VCaP (cell line): ENCODE measurements around the gene PTPN1.
A peak's percentile ranks its signal among the peaks of the same experiment; 100 is the strongest.
"Not testable (repeated sequence)": the region's sequence is repeated elsewhere in the genome, so short reads cannot be mapped to it uniquely, and the experiment has no call there.

ENCODE experiments used
- H3K27ac ChIP-seq: fragments of 450-650 bp; 2 replicates; pipeline ENCODE4 v1.5.1; 2017
- TF ChIP-seq, protein P1 (sequence below): fragments of 450-650 bp; conservative IDR thresholded peaks from 2 replicates; pipeline ENCODE4 v1.5.1; 2017; ENCODE audit warnings: mild to moderate bottlenecking, moderate library complexity

The PTPN1 gene

DNA sequence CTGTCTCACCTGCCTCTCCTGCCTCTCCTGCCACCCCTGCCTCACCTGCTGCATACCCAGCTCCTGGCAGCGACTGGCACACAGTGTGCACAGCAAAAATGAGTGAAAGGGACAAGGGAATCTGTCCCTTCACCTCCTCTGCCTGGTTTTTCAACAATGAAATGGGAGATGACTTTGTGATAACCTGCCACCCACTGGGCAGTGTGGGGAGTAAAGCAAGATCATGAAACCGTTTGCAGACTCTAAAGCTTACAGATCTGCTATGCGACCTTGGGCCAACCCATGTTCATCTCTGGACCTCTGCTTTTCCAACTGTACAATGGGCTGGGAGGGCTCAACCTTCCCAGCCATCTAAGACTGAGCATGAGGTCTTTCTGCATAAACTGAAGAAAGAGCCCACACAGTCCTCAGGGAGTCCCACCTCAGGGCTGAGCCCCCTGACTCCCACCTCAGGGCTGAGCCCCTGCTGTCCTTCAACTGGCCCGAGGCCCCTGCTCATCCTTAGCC, 100.1 kb downstream of the PTPN1 start:
- TF ChIP-seq, protein P1, sequence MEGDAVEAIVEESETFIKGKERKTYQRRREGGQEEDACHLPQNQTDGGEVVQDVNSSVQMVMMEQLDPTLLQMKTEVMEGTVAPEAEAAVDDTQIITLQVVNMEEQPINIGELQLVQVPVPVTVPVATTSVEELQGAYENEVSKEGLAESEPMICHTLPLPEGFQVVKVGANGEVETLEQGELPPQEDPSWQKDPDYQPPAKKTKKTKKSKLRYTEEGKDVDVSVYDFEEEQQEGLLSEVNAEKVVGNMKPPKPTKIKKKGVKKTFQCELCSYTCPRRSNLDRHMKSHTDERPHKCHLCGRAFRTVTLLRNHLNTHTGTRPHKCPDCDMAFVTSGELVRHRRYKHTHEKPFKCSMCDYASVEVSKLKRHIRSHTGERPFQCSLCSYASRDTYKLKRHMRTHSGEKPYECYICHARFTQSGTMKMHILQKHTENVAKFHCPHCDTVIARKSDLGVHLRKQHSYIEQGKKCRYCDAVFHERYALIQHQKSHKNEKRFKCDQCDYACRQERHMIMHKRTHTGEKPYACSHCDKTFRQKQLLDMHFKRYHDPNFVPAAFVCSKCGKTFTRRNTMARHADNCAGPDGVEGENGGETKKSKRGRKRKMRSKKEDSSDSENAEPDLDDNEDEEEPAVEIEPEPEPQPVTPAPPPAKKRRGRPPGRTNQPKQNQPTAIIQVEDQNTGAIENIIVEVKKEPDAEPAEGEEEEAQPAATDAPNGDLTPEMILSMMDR = peak; percentile 19

GRCh38 chr20:50611128-50611810, 101.1 kb downstream of the PTPN1 start:
- H3K27ac ChIP-seq = no peak overlapping the region
- TF ChIP-seq, protein P1 = no peak

More for the DNA sequence above, 100.1 kb downstream of the PTPN1 start:
- no peak overlapping the region for H3K27ac ChIP-seq

DNA sequence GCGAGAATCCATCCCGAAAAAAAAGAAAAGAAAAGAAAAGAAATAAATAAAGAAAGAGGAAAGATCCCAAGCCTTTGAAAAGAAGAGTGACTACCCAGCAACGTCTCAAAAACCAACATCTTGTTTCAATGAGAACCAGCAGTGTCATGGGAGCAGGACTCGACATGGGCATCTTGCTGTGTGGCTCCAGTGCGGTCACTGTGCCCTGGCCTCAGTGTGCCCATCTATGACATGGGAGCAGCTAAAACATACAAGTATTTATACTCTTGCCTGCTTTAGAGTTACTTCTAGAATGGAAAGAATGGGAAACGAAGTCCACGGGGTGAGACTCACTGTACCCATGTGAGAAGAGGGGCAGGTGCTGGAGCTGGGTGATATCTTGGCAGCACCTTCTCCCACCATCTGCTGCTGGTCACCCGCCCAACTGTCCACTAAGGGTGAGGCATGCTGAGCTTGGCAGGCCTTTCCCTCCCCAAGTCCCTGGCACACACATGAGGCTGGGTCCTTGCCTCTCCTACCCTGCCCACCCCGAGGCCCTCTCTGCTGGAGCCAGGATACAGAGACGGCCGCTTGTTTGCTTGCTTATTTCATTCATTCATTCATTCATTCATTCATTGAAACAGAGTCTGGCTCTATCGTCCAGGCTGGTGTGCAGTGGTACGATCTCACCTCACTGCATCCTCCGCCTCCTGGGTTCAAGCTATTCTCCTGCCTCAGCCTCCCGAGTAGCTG, 103.4 kb downstream of the PTPN1 start:
- H3K27ac ChIP-seq = no peak overlapping the region
- TF ChIP-seq, protein P1 = no peak

DNA sequence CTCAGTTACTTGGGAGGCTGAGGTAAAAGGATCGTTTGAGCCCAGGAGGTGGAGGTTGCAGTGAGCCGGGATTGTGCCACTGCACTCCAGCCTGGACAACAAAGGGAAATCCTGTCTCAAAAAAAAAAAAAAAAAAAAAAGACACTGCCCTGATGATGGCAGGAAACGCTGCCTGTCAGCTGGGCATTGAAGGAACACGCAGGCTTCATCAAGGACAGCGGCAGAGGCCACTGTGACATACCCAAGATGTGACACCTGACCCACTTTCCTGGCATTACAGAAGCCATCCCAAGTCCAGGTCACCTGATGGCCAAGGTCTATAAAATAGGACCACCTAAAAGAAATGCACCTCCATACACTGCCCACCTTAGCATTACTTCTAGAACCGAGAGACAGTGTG, 105.2 kb downstream of the PTPN1 start:
- TF ChIP-seq, protein P1 = no peak
- no peak overlapping the region for H3K27ac ChIP-seq

DNA sequence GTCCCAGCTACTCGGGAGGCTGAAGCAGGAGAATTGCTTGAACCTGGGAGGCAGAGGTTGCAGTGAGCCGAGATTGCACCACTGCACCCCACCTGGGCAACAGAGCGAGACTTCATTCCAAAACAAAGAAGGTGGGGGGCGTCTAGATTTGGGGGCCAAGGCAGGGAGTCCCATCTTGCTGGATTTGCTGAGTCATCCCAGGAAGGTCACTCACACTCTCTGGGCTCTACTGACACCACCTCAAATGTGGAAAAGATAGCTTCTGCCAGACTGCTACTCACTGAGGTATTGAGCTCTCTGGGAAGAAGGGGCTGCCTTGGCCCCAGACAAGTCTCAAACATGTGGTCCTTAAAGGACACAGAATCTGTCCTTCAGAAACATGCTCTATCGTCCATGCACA, 106.8 kb downstream of the PTPN1 start:
- H3K27ac ChIP-seq = no peak overlapping the region
- TF ChIP-seq, protein P1 = no peak

GRCh38 chr20:50618537-50618936, 108.4 kb downstream of the PTPN1 start:
- no peak overlapping the region for H3K27ac ChIP-seq
- TF ChIP-seq, protein P1 = no peak

GRCh38 chr20:50620459-50620858, 110.3 kb downstream of the PTPN1 start:
- H3K27ac ChIP-seq = not testable (repeated sequence)
